Inferior parietal cortex (tissue), 1 donor: Measurements from ENCODE around the gene IL3.

Experiments
- DNase-seq: peaks from one replicate; pipeline ENCODE4 v3.0.0-alpha.2; 2016; ENCODE audit errors: extremely low spot score

IL3 gene

GRCh38 chr5:132026516-132027008, 33.9 kb upstream of the IL3 start:
- DNase-seq: no peak

GRCh38 chr5:132027027-132027426, 33.4 kb upstream of the IL3 start:
- DNase-seq: no peak

GRCh38 chr5:132029609-132030330, 30.7 kb upstream of the IL3 start:
- DNase-seq: no peak

GRCh38 chr5:132030610-132031009, 29.8 kb upstream of the IL3 start:
- DNase-seq: no peak

- DNase-seq: no peak
Measured at GRCh38 chr5:132032196-132032595, 28.3 kb upstream of the IL3 start.

GRCh38 chr5:132033122-132033521, 27.3 kb upstream of the IL3 start:
- DNase-seq: no peak

- DNase-seq: no peak
Measured at GRCh38 chr5:132037353-132037752, 23.1 kb upstream of the IL3 start.

GRCh38 chr5:132044207-132044606, 16.2 kb upstream of the IL3 start:
- no peak for DNase-seq

- DNase-seq: no peak
Measured at GRCh38 chr5:132046880-132047299, 13.6 kb upstream of the IL3 start.

- no peak for DNase-seq
Measured at GRCh38 chr5:132049093-132049492, 11.4 kb upstream of the IL3 start.

- no peak for DNase-seq
Measured at GRCh38 chr5:132049559-132049958, 10.9 kb upstream of the IL3 start.

- peak; percentile 16 for DNase-seq
Measured at GRCh38 chr5:132050136-132050535, 10.3 kb upstream of the IL3 start.

GRCh38 chr5:132050661-132051552, 9.5 kb upstream of the IL3 start:
- DNase-seq: no peak

- DNase-seq: no peak
Measured at GRCh38 chr5:132052520-132052919, 7.9 kb upstream of the IL3 start.

GRCh38 chr5:132053483-132053882, 7.0 kb upstream of the IL3 start:
- no peak for DNase-seq

- DNase-seq: no peak
Measured at GRCh38 chr5:132054031-132054696, 6.3 kb upstream of the IL3 start.

- DNase-seq: no peak
Measured at GRCh38 chr5:132054697-132055440, 5.6 kb upstream of the IL3 start.

- no peak for DNase-seq
Measured at GRCh38 chr5:132055441-132055807, 5.0 kb upstream of the IL3 start.

- DNase-seq: no peak
Measured at GRCh38 chr5:132055808-132056609, 4.4 kb upstream of the IL3 start.

- no peak for DNase-seq
Measured at GRCh38 chr5:132056610-132057497, 3.6 kb upstream of the IL3 start.
